HG02610 (cell line): Measurements from ENCODE around the gene CCNH.

ENCODE experiments used
- ATAC-seq: cut with Tn5 transposase; IDR thresholded peaks from one replicate; pipeline ENCODE4 v1.9.1; 2021; ENCODE audit warnings: mild to moderate bottlenecking, moderate library complexity; ENCODE audit not compliant: unreplicated experiment

The CCNH gene

DNA sequence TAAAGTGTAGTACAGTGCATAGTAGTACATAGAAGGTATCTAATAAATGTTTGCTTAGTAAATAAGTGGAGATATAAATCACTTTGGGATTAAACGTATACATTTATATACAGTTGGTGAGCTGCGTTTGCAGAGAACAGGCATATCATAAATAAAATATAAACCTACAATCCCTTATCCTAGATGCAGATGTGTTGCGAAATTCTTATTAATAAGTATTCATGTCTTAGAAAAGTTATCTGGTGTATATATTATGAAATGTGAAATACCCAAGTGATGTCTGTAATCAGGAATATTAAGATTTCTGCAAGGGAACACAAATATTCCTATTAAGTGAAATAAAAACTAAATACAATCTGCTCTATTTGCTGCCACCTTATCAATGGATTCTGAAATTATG is 8.8 kb downstream of the CCNH start:
- ATAC-seq = no peak

DNA sequence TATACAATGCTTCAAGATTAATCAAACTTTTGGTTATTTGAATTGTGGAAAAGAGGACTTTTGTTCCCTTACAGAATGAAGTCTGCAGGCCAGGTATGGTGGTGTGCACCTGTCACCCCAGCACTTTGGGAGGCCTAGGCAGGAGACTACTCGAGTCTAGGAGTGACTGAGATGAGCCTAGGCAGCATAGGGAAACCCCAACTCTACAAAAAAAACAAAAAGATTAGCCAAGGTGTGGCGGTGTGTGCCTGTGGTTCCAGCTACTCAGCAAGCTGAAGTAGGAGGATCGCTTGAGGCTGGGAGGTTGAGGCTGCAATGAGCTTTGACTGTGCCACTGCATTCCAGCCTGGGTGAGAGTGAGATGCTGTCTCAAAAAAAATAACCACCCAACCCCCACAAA is 9.3 kb downstream of the CCNH start:
- no peak for ATAC-seq

DNA sequence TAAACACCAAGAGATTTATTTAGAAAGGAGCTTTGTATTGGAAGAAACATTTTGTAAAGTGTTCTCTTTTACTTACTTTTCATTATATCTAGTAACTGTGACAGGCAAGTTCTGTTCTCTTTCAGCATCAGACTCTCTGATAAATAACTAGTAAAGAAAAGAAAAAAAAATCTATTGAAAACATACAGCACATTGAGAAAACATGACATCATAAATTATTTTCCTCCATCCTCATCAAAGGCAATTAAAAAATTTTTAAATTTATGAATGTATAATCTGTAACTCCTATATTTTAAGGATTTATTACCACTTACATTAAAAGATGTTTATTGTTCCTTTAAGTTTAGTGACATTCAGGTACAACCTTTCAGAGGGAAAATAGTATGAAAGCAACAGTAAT is 11.1 kb downstream of the CCNH start:
- ATAC-seq = no peak

GRCh38 chr5:87400305-87400899 is 12.3 kb downstream of the CCNH start:
- peak; percentile 65 for ATAC-seq

GRCh38 chr5:87399720-87400119 is 13.0 kb downstream of the CCNH start:
- ATAC-seq = no peak

- no peak for ATAC-seq
These were observed 13.6 kb downstream of the CCNH start for GRCh38 chr5:87398981-87399614.

DNA sequence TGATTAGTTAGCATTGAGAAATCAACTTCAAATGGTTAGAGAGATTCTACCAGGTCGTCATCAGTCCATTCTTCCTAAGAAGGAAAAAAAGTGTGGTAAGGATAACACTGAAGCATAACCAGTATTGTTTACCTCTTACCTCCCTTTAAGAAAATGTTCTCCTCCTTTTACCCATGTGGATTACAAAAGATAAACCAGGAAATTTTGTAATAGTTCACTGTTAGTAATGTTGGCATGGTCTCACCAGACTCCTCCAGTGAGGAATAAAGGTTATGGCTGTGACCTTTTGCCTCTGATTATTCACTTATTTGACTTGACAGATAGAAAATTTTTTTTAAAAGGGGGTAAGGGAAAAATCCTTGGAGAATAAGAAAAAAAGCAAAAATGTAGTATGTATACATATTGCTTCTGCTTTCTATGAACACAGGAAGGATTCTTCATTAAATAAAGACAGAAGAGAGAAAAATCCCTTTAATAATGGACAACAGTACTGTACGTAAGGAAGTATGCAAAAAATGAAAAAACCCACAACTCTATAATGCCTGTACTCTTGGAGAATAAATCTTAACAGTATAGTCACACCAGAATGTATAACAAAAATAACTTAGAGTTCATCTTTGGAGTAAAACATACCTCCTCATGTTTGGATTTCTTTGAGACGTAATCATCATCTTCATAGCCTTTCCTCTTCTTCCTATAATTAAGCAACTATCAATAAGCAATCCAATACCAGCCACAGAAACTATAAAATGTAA is 18.1 kb downstream of the CCNH start:
- no peak for ATAC-seq

DNA sequence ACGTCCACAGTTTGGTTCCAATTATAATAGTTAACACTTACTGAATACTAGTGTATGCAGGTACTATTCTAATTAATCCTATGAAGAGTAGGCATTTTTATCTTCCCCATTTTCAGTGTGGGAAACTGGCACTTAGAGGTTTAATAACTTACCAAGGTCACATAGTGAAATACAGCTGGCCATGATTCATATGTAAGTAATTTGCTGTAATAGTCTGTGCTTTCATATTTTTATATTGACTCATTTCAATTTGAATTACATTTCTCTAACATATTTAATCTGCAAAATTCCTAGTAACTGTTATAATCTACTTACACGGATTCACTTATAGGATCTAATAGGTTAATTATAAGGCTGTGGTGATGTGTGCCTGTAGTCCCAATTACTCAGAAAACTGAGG is 19.4 kb downstream of the CCNH start:
- no peak for ATAC-seq

DNA sequence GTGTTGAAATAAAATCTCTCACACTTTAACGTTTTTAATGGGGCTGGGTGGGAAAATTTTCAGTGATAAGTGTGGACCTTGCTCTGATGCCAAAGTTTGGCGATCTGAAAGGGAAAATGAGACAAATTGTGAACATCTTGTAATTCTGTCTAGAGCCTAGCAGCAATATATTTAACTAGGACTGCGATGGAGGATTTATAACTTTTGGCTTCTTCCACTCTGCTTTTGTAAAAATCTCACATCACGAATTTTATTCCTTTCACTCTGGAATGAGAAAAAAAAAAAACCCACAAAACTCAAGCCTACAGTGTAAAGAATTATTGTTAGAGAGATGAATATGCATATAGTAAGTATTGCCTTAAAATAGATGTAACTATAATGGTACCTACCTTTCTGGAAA is 19.9 kb downstream of the CCNH start:
- no peak for ATAC-seq

DNA sequence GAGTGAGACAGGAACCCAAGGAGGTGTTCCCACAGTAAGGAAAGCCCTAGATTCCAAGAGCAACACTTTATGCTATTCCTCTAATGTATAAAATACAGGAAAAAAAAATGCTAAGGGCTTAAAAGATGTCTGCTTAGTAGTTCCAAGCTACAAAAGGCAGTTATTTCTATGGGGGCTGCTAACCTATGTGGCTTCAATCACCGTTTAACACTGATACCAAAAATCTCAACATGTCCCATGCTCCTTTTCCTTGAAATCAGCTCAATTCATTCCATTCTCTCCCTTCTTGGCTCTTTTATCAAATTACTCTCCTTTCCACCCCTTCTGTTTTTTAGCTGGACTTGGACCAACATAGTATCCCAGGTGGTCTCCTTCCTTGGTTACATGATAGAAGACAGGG is 20.6 kb downstream of the CCNH start:
- no peak for ATAC-seq

GRCh38 chr5:87390576-87391199 is 22.0 kb downstream of the CCNH start:
- no peak for ATAC-seq

DNA sequence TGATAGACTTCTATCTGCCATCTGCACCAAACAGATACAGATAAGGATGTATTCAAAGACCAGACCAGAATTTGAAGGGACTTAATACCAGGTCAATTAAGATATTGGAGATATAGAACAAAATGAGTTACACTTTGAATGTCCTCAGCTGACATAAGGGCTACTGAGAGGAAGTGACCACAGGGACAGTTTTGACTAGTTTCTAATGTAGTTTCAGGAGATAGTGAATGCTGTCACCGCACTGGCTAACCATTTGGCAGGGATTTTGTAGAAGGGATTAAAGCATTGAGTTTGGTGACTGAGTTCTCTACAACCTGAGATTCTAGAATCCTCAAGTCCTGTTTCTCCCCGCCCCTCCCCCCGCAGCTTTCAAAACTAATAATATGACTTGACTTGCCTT is 22.7 kb downstream of the CCNH start:
- peak; percentile 64 for ATAC-seq

- peak; percentile 16 for ATAC-seq
These were observed 23.3 kb downstream of the CCNH start for GRCh38 chr5:87389296-87390034.

GRCh38 chr5:87388129-87388528 is 24.6 kb downstream of the CCNH start:
- no peak for ATAC-seq

GRCh38 chr5:87385802-87386201 is 26.9 kb downstream of the CCNH start:
- no peak for ATAC-seq

DNA sequence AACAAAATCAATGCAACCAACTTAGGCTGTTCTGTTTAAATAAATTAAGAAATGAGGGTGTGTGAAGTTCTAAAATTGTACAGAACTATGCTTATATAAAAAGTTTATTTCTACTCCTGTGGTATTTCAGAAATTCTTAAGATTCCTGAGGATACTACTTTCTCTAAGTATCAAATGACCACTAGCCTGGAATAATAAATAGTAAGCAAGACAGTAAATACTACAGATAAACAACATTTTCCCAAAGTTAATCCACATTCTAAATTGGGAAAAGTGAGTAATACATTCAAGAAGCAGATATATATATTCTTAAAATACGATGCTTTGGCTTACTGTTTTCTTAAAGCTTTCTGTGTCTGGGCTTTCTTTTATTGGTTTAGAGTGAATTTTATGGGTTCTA is 29.5 kb downstream of the CCNH start:
- no peak for ATAC-seq

DNA sequence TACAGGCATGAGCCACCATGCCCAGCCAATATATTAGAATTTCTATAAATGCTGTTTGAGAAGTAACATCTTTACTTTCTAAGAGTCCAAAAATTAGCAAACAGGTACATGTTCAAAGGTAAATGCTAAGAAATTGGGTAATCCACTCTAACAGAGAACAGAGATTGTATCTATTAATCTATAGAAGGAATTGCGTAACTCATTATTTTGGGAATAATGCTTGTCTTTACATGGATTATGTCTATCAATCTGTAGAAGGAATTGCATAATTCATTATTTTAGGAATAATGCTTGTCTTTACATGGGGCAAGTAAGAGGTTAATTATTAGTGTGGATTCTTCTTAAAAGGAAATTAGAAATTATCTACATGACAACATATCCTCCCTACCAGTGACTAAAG is 30.5 kb downstream of the CCNH start:
- no peak for ATAC-seq

- ATAC-seq = no peak
These were observed 40.0 kb downstream of the CCNH start for GRCh38 chr5:87372705-87373104.

- ATAC-seq = no peak
These were observed 43.3 kb downstream of the CCNH start for GRCh38 chr5:87369431-87369830.

DNA sequence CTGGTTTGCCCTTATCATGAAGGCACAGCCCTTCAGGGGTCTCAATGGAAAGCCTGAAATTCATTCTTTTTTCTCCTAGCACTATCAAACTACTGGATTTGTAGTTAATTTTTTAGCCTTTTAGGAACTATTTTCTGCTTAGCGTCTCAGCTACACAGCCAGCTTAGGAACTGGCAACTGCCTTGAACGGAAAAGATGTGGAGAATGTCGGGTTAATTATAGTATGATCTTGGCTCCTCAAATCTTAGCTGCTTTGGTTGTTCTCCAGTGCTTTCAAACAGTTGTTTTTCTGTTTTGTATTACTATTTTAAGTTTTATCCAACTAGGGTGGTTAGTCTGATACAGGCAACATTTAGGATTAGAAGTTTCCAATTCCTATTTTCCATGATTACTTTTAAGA is 44.1 kb downstream of the CCNH start:
- no peak for ATAC-seq

GRCh38 chr5:87367243-87367642 is 45.5 kb downstream of the CCNH start:
- no peak for ATAC-seq
